Lung (tissue), 12 donors: ENCODE measurements around the gene KLRD1. TPM values are rescaled to one million over a fixed set of nuclear protein-coding genes. Genes with fewer than 3 reads are reported as not detected.
"Not testable (repeated sequence)": the region's sequence is repeated elsewhere in the genome, so short reads cannot be mapped to it uniquely, and the experiment has no call there.

Source experiments
- ATAC-seq: fragments of 200-7000 bp; cut with Tn5 transposase; one replicate; pipeline ENCODE4 v1.9.1; 2020; ENCODE audit warnings: moderate number of reproducible peaks; ENCODE audit not compliant: insufficient read depth, low FRiP score
- DNase-seq, 3 donors: peaks; one replicate each; pipeline ENCODE4 v3.0.0-alpha.2; 2013 to 2017
- H3K27ac ChIP-seq, 2 donors: one replicate each; pipeline ENCODE4 v1.5.1; 2013; ENCODE audit warnings: mild to moderate bottlenecking in 2 of 2, moderate library complexity in 2 of 2, control low read depth in 1 of 2, inconsistent platforms in 1 of 2, low read depth in 1 of 2, low read length in 1 of 2
- H3K27me3 ChIP-seq, 3 donors: one replicate each; pipeline ENCODE4 v1.5.1; 2013; ENCODE audit warnings: low read length in 2 of 3; ENCODE audit not compliant: control insufficient read depth in 3 of 3, insufficient read depth in 3 of 3
- H3K36me3 ChIP-seq, 4 donors: one replicate each; pipeline ENCODE4 v1.5.1; 2013; ENCODE audit warnings: low read length in 4 of 4, mild to moderate bottlenecking in 1 of 4, moderate library complexity in 1 of 4; ENCODE audit not compliant: control insufficient read depth in 4 of 4, insufficient read depth in 4 of 4
- H3K4me1 ChIP-seq, 5 donors: one replicate each; pipeline ENCODE4 v1.5.1; 2013; ENCODE audit warnings: low read length in 5 of 5, mild to moderate bottlenecking in 2 of 5, moderate library complexity in 1 of 5; ENCODE audit not compliant: control insufficient read depth in 5 of 5, insufficient read depth in 5 of 5
- H3K4me3 ChIP-seq: one replicate; pipeline ENCODE4 v1.5.1; 2013; ENCODE audit warnings: mild to moderate bottlenecking, control low read depth, moderate library complexity
- H3K9ac ChIP-seq, 2 donors: one replicate each; pipeline ENCODE4 v1.5.1; 2013; ENCODE audit warnings: low read length in 2 of 2, control low read depth in 1 of 2; ENCODE audit not compliant: insufficient read depth in 1 of 2
- H3K9me3 ChIP-seq, 4 donors: one replicate each; pipeline ENCODE4 v1.5.1; 2013; ENCODE audit warnings: low read length in 3 of 4, mild to moderate bottlenecking in 1 of 4, moderate library complexity in 1 of 4; ENCODE audit not compliant: control insufficient read depth in 4 of 4, insufficient read depth in 3 of 4
- WGBS, 2 donors: extraction: QIAGEN DNeasy Blood & Tissue Kit; methylation state at CpG; one replicate each; pipeline ENCODE4 v1.1.7; 2013; 5-methylcytosine and 5-hydroxymethylcytosine counted together
- polyA plus RNA-seq, 2 donors: library from polyadenylated mRNA; stranded (reverse); fragments of 200-250 nt; gene quantifications; one replicate each; pipeline ENCODE4 v1.2.1, GENCODE V29; 2013
- total RNA-seq, 2 donors: library from RNA; depleted of rRNA in 1 of 2; stranded (reverse); fragments of >200 nt in 1 of 2; gene quantifications; one replicate each; pipeline ENCODE4 v1.2.1, GENCODE V29; 2014 to 2021
- TF ChIP-seq, protein P1 (sequence below): IDR thresholded peaks from 2 replicates; pipeline ENCODE4 v1.5.1; 2012; ENCODE audit warnings: mild to moderate bottlenecking; ENCODE audit errors: control extremely low read depth, extremely low read depth
- donor health status: control.
- donor health status: control.
- donor health status: Bipolar disorder and iron deficiency.
- donor health status: healthy.
- donor health status: DM: yes; HTN: yes; CAD: no.

The KLRD1 gene
- total and polyA plus RNA-seq, 4 donors, result 1.1 to 5.2 (median 3.7) TPM

GRCh38 chr12:10372559-10372958 lies 64.9 kb downstream of the KLRD1 start:
- no peak overlapping the region for H3K27ac ChIP-seq
- no peaks in the 10 kb centered on the region for H3K36me3 ChIP-seq
- TF ChIP-seq, protein P1, sequence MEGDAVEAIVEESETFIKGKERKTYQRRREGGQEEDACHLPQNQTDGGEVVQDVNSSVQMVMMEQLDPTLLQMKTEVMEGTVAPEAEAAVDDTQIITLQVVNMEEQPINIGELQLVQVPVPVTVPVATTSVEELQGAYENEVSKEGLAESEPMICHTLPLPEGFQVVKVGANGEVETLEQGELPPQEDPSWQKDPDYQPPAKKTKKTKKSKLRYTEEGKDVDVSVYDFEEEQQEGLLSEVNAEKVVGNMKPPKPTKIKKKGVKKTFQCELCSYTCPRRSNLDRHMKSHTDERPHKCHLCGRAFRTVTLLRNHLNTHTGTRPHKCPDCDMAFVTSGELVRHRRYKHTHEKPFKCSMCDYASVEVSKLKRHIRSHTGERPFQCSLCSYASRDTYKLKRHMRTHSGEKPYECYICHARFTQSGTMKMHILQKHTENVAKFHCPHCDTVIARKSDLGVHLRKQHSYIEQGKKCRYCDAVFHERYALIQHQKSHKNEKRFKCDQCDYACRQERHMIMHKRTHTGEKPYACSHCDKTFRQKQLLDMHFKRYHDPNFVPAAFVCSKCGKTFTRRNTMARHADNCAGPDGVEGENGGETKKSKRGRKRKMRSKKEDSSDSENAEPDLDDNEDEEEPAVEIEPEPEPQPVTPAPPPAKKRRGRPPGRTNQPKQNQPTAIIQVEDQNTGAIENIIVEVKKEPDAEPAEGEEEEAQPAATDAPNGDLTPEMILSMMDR, result no peak
- H3K27me3 ChIP-seq, result no peaks in the 10 kb centered on the region
- WGBS, 2 donors, result 19 to 28% methylated on average over 1 of the region's 1 CpG
- H3K4me3 ChIP-seq, result no peak overlapping the region
- peaks cover 0 to 4% (median 0%) of the 10 kb centered on the region in 5 donors for H3K4me1 ChIP-seq
- no peak for DNase-seq
- no peak overlapping the region for H3K9ac ChIP-seq
- H3K9me3 ChIP-seq, result no peaks in the 10 kb centered on the region
- no peak for ATAC-seq

DNA sequence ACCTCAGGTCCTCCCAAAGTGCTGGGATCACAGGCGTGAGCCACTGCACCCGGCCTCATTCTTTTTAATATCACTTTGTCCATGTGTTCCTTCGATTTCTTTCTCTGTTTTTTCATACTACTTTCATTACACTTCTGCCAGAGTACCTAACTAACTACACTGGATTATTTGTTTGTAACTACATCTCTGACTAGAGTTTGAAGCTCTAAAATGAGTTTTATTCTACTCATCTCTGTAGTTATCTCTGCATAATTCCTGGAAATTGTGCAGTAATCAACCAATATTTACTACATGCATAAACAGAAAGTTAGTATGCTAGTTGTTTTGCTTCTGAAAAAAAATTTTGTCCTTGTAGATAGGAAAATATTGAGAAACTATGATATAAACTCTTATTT lies 67.0 kb downstream of the KLRD1 start:
- Histone ChIP-seq H3K9ac (no peak overlapping the region), H3K4me3 (no peak overlapping the region), H3K4me1 (peaks cover 0 to 4% (median 0%) of the 10 kb centered on the region in 5 donors), H3K27me3 (no peaks in the 10 kb centered on the region), H3K9me3 (no peaks in the 10 kb centered on the region), H3K27ac (no peak overlapping the region), H3K36me3 (no peaks in the 10 kb centered on the region)
- WGBS, 2 donors, result 89 to 92% methylated on average over 3 of the region's 3 CpGs
- ATAC-seq, result no peak
- no peak for DNase-seq
- TF ChIP-seq, protein P1, result no peak

DNA sequence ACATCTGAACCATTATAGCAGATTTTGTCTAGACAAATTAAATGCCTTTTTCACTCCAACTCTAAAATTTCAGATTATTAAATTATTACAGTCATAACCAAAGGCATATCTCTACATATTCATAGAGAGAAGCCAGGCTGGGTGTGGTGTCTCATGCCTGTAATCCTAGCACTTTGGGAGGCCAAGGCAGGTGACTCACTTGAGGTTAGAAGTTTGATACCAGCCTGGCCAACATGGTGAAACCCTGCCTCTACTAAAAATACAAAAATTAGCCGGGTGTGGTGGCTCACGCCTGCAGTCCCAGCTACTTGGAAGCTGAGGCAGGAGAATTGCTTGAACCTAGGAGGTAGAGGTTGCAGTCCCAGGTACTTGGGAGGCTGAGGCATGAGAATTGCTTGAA lies 71.1 kb downstream of the KLRD1 start:
- not testable (repeated sequence) for H3K9ac ChIP-seq, H3K27ac ChIP-seq, ATAC-seq, H3K36me3 ChIP-seq, H3K4me3 ChIP-seq, H3K9me3 ChIP-seq, DNase-seq, H3K27me3 ChIP-seq, H3K4me1 ChIP-seq
- 90 to 100% methylated on average over 2 of the region's 2 CpGs for WGBS, 2 donors

Other genes with a start within 250 kb of the KLRD1 start
- gene CLEC1A, start 208.9 kb upstream of the KLRD1 start, total RNA-seq, result 10 to 100 TPM in 1 of 2 donors, 1 to 10 TPM in 1; 7.8 to 18.7 TPM
- 1 to 10 TPM; 6.8 to 9.9 TPM for gene CLEC1A, start 208.9 kb upstream of the KLRD1 start, polyA plus RNA-seq
- 10 to 100 TPM; 16.8 to 50.8 TPM for gene CLEC7A, start 177.7 kb upstream of the KLRD1 start, total RNA-seq
- gene CLEC7A, start 177.7 kb upstream of the KLRD1 start, polyA plus RNA-seq, result 10 to 100 TPM; 18.4 to 45.4 TPM
- 10 to 100 TPM; 11.3 to 52.1 TPM for gene OLR1, start 135.7 kb upstream of the KLRD1 start, total RNA-seq
- 10 to 100 TPM; 18.6 to 24.6 TPM for gene OLR1, start 135.7 kb upstream of the KLRD1 start, polyA plus RNA-seq
- 1 to 10 TPM; 1.3 to 2.3 TPM for gene TMEM52B, start 128.8 kb upstream of the KLRD1 start, total RNA-seq
- 1 to 10 TPM in 1 of 2 donors, under 1 TPM in 1; 0.83 to 2.2 TPM for gene TMEM52B, start 128.8 kb upstream of the KLRD1 start, polyA plus RNA-seq
- 10 to 100 TPM; 62.9 to 88.5 TPM for gene GABARAPL1, start 95.0 kb upstream of the KLRD1 start, total RNA-seq
- 10 to 100 TPM; 44.0 to 87.1 TPM for gene GABARAPL1, start 95.0 kb upstream of the KLRD1 start, polyA plus RNA-seq
- gene KLRK1, start 82.2 kb downstream of the KLRD1 start, total RNA-seq, result 1 to 10 TPM; 1.6 to 2.9 TPM
- gene KLRK1, start 82.2 kb downstream of the KLRD1 start, polyA plus RNA-seq, result 1 to 10 TPM; 4.0 to 5.7 TPM
- gene KLRC4, start 101.9 kb downstream of the KLRD1 start, total RNA-seq, result under 1 TPM in 1 of 2 donors, not detected in 1; 0.91 TPM
- gene KLRC4, start 101.9 kb downstream of the KLRD1 start, polyA plus RNA-seq, result under 1 TPM in 1 of 2 donors, not detected in 1; 0.45 TPM
- gene KLRC3, start 112.7 kb downstream of the KLRD1 start, total RNA-seq, result 1 to 10 TPM in 1 of 2 donors, not detected in 1; 2.6 TPM
- under 1 TPM; 0.22 to 0.44 TPM for gene KLRC3, start 112.7 kb downstream of the KLRD1 start, polyA plus RNA-seq
- gene KLRC2, start 128.1 kb downstream of the KLRD1 start, total RNA-seq, result under 1 TPM in 1 of 2 donors, not detected in 1; 0.71 TPM
- gene KLRC2, start 128.1 kb downstream of the KLRD1 start, polyA plus RNA-seq, result under 1 TPM; 0.22 to 0.55 TPM
- 1 to 10 TPM in 1 of 2 donors, under 1 TPM in 1; 0.49 to 2.5 TPM for gene KLRC1, start 145.5 kb downstream of the KLRD1 start, total RNA-seq
- 1 to 10 TPM; 1.1 to 1.3 TPM for gene KLRC1, start 145.5 kb downstream of the KLRD1 start, polyA plus RNA-seq
- gene EIF2S3B, start 198.0 kb downstream of the KLRD1 start, total RNA-seq, result 1 to 10 TPM; 1.8 to 2.4 TPM
- gene EIF2S3B, start 198.0 kb downstream of the KLRD1 start, polyA plus RNA-seq, result under 1 TPM; 0.06 to 0.38 TPM